K562 (cell line): ENCODE measurements around the gene TMPRSS5. TPM values are rescaled to one million over a fixed set of nuclear protein-coding genes. Genes with fewer than 3 reads are reported as not detected.

Source experiments
- ATAC-seq: fragments of 200-7000 bp; cut with Tn5 transposase; 3 replicates; pipeline ENCODE4 v1.9.1; 2020; ENCODE audit warnings: moderate library complexity
- BruUV-seq: library from RNA; stranded (reverse); fragments of 400-500 nt; replicated peaks from 2 replicates; lab custom pipeline; 2021; lab: Mats Ljungman, UMichigan
- CTCF ChIA-PET: fragments of 300-600 bp; formaldehyde crosslinking; extraction: SDS; loops from one replicate; lab custom pipeline; 2021; ENCODE audit warnings: low intra/inter-chr PET ratio; lab: Yijun Ruan, JAX
- POLR2A ChIA-PET: fragments of 300-600, 350-650 bp; sonication (Branson Sonifier 250); formaldehyde crosslinking; extraction: SDS; loops from one replicate; lab custom pipeline; 2021; ENCODE audit warnings: antibody characterized with exemption, inconsistent platforms; lab: Yijun Ruan, JAX
- DNase-seq, 4 experiments: peaks; one replicate each; pipeline versions ENCODE4 v3.0.0 to v3.0.0-alpha.2; 2011 to 2018; ENCODE audit warnings: low spot score in 3 of 4, mixed read lengths in 3 of 4; ENCODE audit errors: extremely low read depth in 1 of 4
- FAIRE-seq: peaks from 2 replicates; lab custom pipeline; 2011; peaks lifted over from hg19 to GRCh38; lab: Jason Lieb, UNC
- H2AFZ ChIP-seq: 2 replicates; pipeline ENCODE4 v1.6.0; 2011; ENCODE audit warnings: low read depth, low read length, control low read depth, inconsistent platforms
- H3K27ac ChIP-seq: fragments of 200-600 bp; 3 replicates; pipeline ENCODE4 v1.8.0; 2011; ENCODE audit warnings: low read depth, mild to moderate bottlenecking, control low read depth, inconsistent platforms, low read length, moderate library complexity, mixed read lengths; ENCODE audit errors: extremely low read depth
- H3K27me3 ChIP-seq, 2 experiments: fragments of 300-600 bp in 1 of 2; 2 replicates in 1 of 2; 3 replicates in 1 of 2; pipeline versions ENCODE4 v1.6.0 to v1.8.0; 2011; ENCODE audit warnings: inconsistent platforms in 2 of 2, low read length in 2 of 2, mild to moderate bottlenecking in 1 of 2, mixed read lengths in 1 of 2, moderate library complexity in 1 of 2; ENCODE audit not compliant: control insufficient read depth in 2 of 2, insufficient read depth in 2 of 2
- H3K36me3 ChIP-seq: fragments of 300-600 bp; 3 replicates; pipeline ENCODE4 v1.8.0; 2011; ENCODE audit warnings: mild to moderate bottlenecking, low read length, inconsistent platforms; ENCODE audit not compliant: control insufficient read depth, insufficient read depth
- H3K4me1 ChIP-seq, 2 experiments: fragments of 200-600 bp in 1 of 2; replicated peaks in 1 of 2; 2 replicates in 1 of 2; 3 replicates in 1 of 2; pipeline versions ENCODE4 v1.5.1 to v1.8.0; 2011; ENCODE audit warnings: inconsistent platforms in 2 of 2, low read length in 2 of 2, mild to moderate bottlenecking in 1 of 2, mixed read lengths in 1 of 2, moderate library complexity in 1 of 2; ENCODE audit not compliant: control insufficient read depth in 2 of 2, insufficient read depth in 2 of 2
- H3K4me2 ChIP-seq: 2 replicates; pipeline ENCODE4 v1.6.1; 2011; ENCODE audit warnings: low read length, control low read depth, inconsistent platforms, mixed read lengths; ENCODE audit not compliant: insufficient read depth
- H3K4me3 ChIP-seq: fragments of 200-600 bp; sonication (generic), shearing (Covaris generic); 2 replicates; pipeline ENCODE4 v1.5.1; 2016; ENCODE audit warnings: control low read depth, inconsistent platforms
- H3K79me2 ChIP-seq: fragments of 200-600 bp; 3 replicates; pipeline ENCODE4 v1.8.0; 2011; ENCODE audit warnings: low read length, inconsistent platforms; ENCODE audit not compliant: control insufficient read depth, insufficient read depth
- H3K9ac ChIP-seq, 2 experiments: 2 replicates each; pipeline versions ENCODE4 v1.6.0 to v1.6.1; 2011; ENCODE audit warnings: low read depth in 2 of 2, low read length in 2 of 2, control low read depth in 1 of 2, inconsistent platforms in 1 of 2, mild to moderate bottlenecking in 1 of 2, mixed read lengths in 1 of 2; ENCODE audit not compliant: insufficient read depth in 1 of 2
- H3K9me1 ChIP-seq: one replicate; pipeline ENCODE4 v1.6.0; 2011; ENCODE audit warnings: inconsistent platforms, mild to moderate bottlenecking, low read length, moderate library complexity; ENCODE audit not compliant: control insufficient read depth, insufficient read depth
- H3K9me3 ChIP-seq: replicated peaks from 2 replicates; pipeline ENCODE4 v1.5.1; 2011; ENCODE audit warnings: low read depth, low read length, inconsistent platforms; ENCODE audit not compliant: control insufficient read depth, insufficient read depth
- H4K20me1 ChIP-seq: replicated peaks from 2 replicates; pipeline ENCODE4 v1.6.1; 2011; ENCODE audit warnings: low read length, inconsistent platforms, mixed read lengths; ENCODE audit not compliant: control insufficient read depth, insufficient read depth
- ARID1B ChIP-seq: fragments of 450-650 bp; IDR thresholded peaks from 2 replicates; pipeline ENCODE4 v1.6.1; 2016; ENCODE audit warnings: antibody characterized with exemption, mild to moderate bottlenecking, inconsistent platforms
- ATF3 ChIP-seq, 2 experiments: fragments of 450-650 bp in 1 of 2; sonication (generic) in 1 of 2; formaldehyde crosslinking in 1 of 2; IDR thresholded peaks in 1 of 2; conservative IDR thresholded peaks in 1 of 2; 2 replicates each; pipeline versions ENCODE4 v1.6.1 to v1.8.1; 2016 to 2023; ENCODE audit warnings: mild to moderate bottlenecking in 2 of 2, moderate library complexity in 2 of 2, inconsistent platforms in 1 of 2, missing genetic modification reagents in 1 of 2
- BHLHE40 ChIP-seq: IDR thresholded peaks from 2 replicates; pipeline ENCODE4 v1.6.1; 2011; ENCODE audit warnings: low read length, improper control_type of control experiment
- C11orf30 ChIP-seq: fragments of 450-650 bp; IDR thresholded peaks from 2 replicates; pipeline ENCODE4 v1.6.1; 2016; ENCODE audit warnings: low read depth, mild to moderate bottlenecking
- CBX3 ChIP-seq, 2 experiments: IDR thresholded peaks; 1 replicate in 1 of 2; 2 replicates in 1 of 2; pipeline ENCODE4 v1.6.1; 2012; ENCODE audit warnings: inconsistent platforms in 2 of 2, low read length in 2 of 2, borderline replicate concordance in 1 of 2, control low read depth in 1 of 2
- CBX8 ChIP-seq: fragments of 200-600 bp; sonication (generic); IDR thresholded peaks from 2 replicates; pipeline ENCODE4 v1.6.1; 2012; ENCODE audit warnings: borderline replicate concordance, mixed run types, low read depth, mild to moderate bottlenecking, moderate library complexity, mixed read lengths, low read length, control low read depth, inconsistent platforms; ENCODE audit not compliant: poor library complexity, severe bottlenecking; ENCODE audit errors: extremely low read depth
- DPF2 ChIP-seq: fragments of 450-650 bp; IDR thresholded peaks from 2 replicates; pipeline ENCODE4 v1.6.1; 2016
- EHMT2 ChIP-seq: fragments of 450-650 bp; IDR thresholded peaks from 2 replicates; pipeline ENCODE4 v1.6.1; 2018; ENCODE audit warnings: antibody characterized with exemption
- JUND ChIP-seq, 2 experiments: IDR thresholded peaks; 2 replicates in 1 of 2; 3 replicates in 1 of 2; pipeline ENCODE4 v1.6.1; 2011; ENCODE audit warnings: borderline replicate concordance in 2 of 2, low read depth in 2 of 2, low read length in 2 of 2, improper control_type of control experiment in 1 of 2, missing biosample characterization in 1 of 2, missing genetic modification characterization in 1 of 2, missing genetic modification reagents in 1 of 2
- NCOR1 ChIP-seq: fragments of 450-650 bp; IDR thresholded peaks from 2 replicates; pipeline ENCODE4 v1.6.1; 2016; ENCODE audit warnings: mild to moderate bottlenecking, moderate library complexity
- PHTF2 ChIP-seq: fragments of 250-450 bp; sonication (Bioruptor Pico); IDR thresholded peaks from 2 replicates; pipeline ENCODE4 v1.5.0; 2021; ENCODE audit warnings: mild to moderate bottlenecking
- PPARD ChIP-seq: fragments of 250-450 bp; sonication (Bioruptor Pico); IDR thresholded peaks from 2 replicates; pipeline ENCODE4 v1.8.0; 2022; ENCODE audit warnings: inconsistent platforms, mild to moderate bottlenecking, moderate library complexity
- PRDM10 ChIP-seq: fragments of 450-650 bp; IDR thresholded peaks from 2 replicates; pipeline ENCODE4 v1.6.1; 2018; ENCODE audit not compliant: partially characterized antibody
- SIN3B ChIP-seq: fragments of 450-650 bp; IDR thresholded peaks from 2 replicates; pipeline ENCODE4 v1.6.1; 2017; ENCODE audit warnings: low read depth, mild to moderate bottlenecking, moderate library complexity
- ZBTB26 ChIP-seq: fragments of 450-650 bp; formaldehyde crosslinking; IDR thresholded peaks from 2 replicates; pipeline ENCODE4 v1.4.0; 2022; ENCODE audit warnings: missing genetic modification characterization
- ZNF316 ChIP-seq: fragments of 450-650 bp; IDR thresholded peaks from 2 replicates; pipeline ENCODE4 v1.6.1; 2016
- WGBS: fragments of 100-300 bp; shearing (Covaris generic); methylation state at CpG from one replicate; pipeline ENCODE4 v1.1.6; 2016; ENCODE audit warnings: low coverage, mixed read lengths; ENCODE audit not compliant: insufficient coverage; ENCODE audit errors: missing lambda C conversion rate; 5-methylcytosine and 5-hydroxymethylcytosine counted together
- in situ Hi-C: fragments of 300-500 bp; cut with MboI; formaldehyde crosslinking; loops from 4 replicates; pipeline ENCODE4 v1.15.0; 2018; ENCODE audit warnings: inconsistent platforms, mixed read lengths
- intact Hi-C: fragments of 100-400 bp; cut with micrococcal nuclease; formaldehyde crosslinking; loops from 2 replicates; pipeline ENCODE4 v1.14.2; 2022
- polyA plus RNA-seq, 8 experiments: library from polyadenylated mRNA; depleted of rRNA in 4 of 8; stranded (reverse) in 5 of 8; unstranded in 3 of 8; fragments of >200 nt; fragmentation: Nextera tagmentation in 2 of 8; fragmentation: Illumina TruSeq in 1 of 8; extraction: Ambion mirVana in 2 of 8; extraction: Trizol in 1 of 8; gene quantifications; 2 replicates each; pipeline versions ENCODE4 v1.2.1 to v1.2.3, GENCODE V29; 2011 to 2014; ENCODE audit warnings: inconsistent platforms in 1 of 8, missing spikeins in 1 of 8
- total RNA-seq, 7 experiments: library from RNA; depleted of rRNA in 6 of 7; stranded (reverse); fragments of >200 nt in 6 of 7; fragmentation: Illumina TruSeq in 2 of 7; extraction: Trizol in 2 of 7; gene quantifications; 2 replicates each; pipeline versions ENCODE4 v1.2.1 to v1.2.3, GENCODE V29; 2011 to 2021; ENCODE audit warnings: low replicate concordance in 1 of 7

Gene TMPRSS5
- total and polyA plus RNA-seq, 9 of the 15 experiments (the other 6 are each of a cell fraction or from before 2014, with no cell fraction given), result 0.07 to 0.49 (median 0.17) TPM; not detected in 1

- Histone ChIP-seq H4K20me1 (no peaks in the 10 kb centered on the region), H3K79me2 (no peaks in the 10 kb centered on the region), H3K4me2 (peak overlapping the region; percentile 24; the same call in 1 of the 2 replicates), H3K9ac (peak overlapping the region in 1 of 2 experiments; percentile 6; a peak in 1 of 4 replicates), H3K27ac (peak overlapping the region; percentile 19; the same call in 1 of the 3 replicates), H3K27me3 (no peaks in the 10 kb centered on the region), H3K4me3 (no peak overlapping the region), H3K36me3 (peaks cover 2% of the 10 kb centered on the region; the same call in 1 of the 3 replicates), H3K9me3 (no peaks in the 10 kb centered on the region), H3K9me1 (no peaks in the 10 kb centered on the region), H3K4me1 (peaks cover 3 to 7% of the 10 kb centered on the region in 2 experiments; a peak in 4 of 5 replicates), H2AFZ (peak overlapping the region; percentile 38)
- in situ Hi-C loops, result no loop called here
- intact Hi-C loops, result no loop called here
- FAIRE-seq (peak; percentile 80), ATAC-seq (peak; percentile 96), DNase-seq (peak; percentile 37 to 73 (median 55))
- ChIA-PET CTCF (no interaction called here), POLR2A (no interaction called here)
- WGBS, result 9% methylated on average over 1 of the region's 1 CpG
- no TSS peak for BruUV-seq
- TF ChIP-seq ZBTB26 (CRISPR knock-in tag), result no peak
- TF ChIP-seq C11orf30, result peak; percentile 57; the same call in 1 of the 2 replicates
- peak; percentile 13; the same call in 1 of the 2 replicates for TF ChIP-seq NCOR1
- TF ChIP-seq ARID1B, result peak; percentile 55
- TF ChIP-seq ATF3 (IDR thresholded peaks at IDR 0.05), result peak; percentile 37; the same call in 1 of the 2 replicates
- no peak for TF ChIP-seq ATF3 (CRISPR knock-in tag; conservative IDR thresholded peaks at IDR 0.05)
- no peak for TF ChIP-seq BHLHE40
- TF ChIP-seq DPF2, result peak; percentile 60; the same call in 1 of the 2 replicates
- TF ChIP-seq PHTF2, result no peak
- TF ChIP-seq CBX3 (IDR thresholded peaks at IDR 0.05; ENCODE audit: borderline replicate concordance in 1 of 2, low read length in 2 of 2), result peak in 1 of 2 experiments; percentile 31; a peak in 1 of 3 replicates
- TF ChIP-seq PRDM10, result peak; percentile 85
- TF ChIP-seq SIN3B, result no peak
- TF ChIP-seq ZNF316, result peak; percentile 57
- no peak for TF ChIP-seq PPARD (CRISPR knock-in tag)
- TF ChIP-seq JUND (IDR thresholded peaks at IDR 0.05; ENCODE audit: borderline replicate concordance, low read depth, low read length), result peak; percentile 46; the same call in 1 of the 2 replicates
- 0 out of 3 replicates have a peak, but pooled peaks have one; percentile 10 for TF ChIP-seq JUND (tag; IDR thresholded peaks at IDR 0.05; ENCODE audit: borderline replicate concordance, low read depth, low read length)
- TF ChIP-seq CBX8, result no peak
- TF ChIP-seq EHMT2, result 0 out of 2 replicates have a peak, but pooled peaks have one; percentile 33
Observed at GRCh38 chr11:113715273-113715672, 9.2 kb upstream of the TMPRSS5 start.
